Breast epithelium (tissue), 3 donors: ENCODE results near the gene FAM3B.

Experiments used
- POLR2A ChIP-seq: fragments of 450-650 bp; IDR thresholded peaks from one replicate; pipeline ENCODE4 v1.6.1; 2016; ENCODE audit warnings: antibody characterized with exemption, mild to moderate bottlenecking, moderate library complexity
- POLR2AphosphoS5 ChIP-seq, 3 donors: sonication (generic); formaldehyde crosslinking; IDR thresholded peaks; one replicate each; pipeline ENCODE4 v1.6.1; 2017; ENCODE audit warnings: antibody characterized with exemption in 3 of 3
- TF ChIP-seq, protein P1 (sequence below), 3 donors: fragments of 450-650 bp; IDR thresholded peaks; one replicate each; pipeline ENCODE4 v1.5.1; 2016 to 2017; ENCODE audit warnings: antibody characterized with exemption in 3 of 3, mild to moderate bottlenecking in 3 of 3, moderate library complexity in 3 of 3

GRCh38 chr21:41367945-41368734, 51.5 kb downstream of the FAM3B start:
- TF ChIP-seq, protein P1, sequence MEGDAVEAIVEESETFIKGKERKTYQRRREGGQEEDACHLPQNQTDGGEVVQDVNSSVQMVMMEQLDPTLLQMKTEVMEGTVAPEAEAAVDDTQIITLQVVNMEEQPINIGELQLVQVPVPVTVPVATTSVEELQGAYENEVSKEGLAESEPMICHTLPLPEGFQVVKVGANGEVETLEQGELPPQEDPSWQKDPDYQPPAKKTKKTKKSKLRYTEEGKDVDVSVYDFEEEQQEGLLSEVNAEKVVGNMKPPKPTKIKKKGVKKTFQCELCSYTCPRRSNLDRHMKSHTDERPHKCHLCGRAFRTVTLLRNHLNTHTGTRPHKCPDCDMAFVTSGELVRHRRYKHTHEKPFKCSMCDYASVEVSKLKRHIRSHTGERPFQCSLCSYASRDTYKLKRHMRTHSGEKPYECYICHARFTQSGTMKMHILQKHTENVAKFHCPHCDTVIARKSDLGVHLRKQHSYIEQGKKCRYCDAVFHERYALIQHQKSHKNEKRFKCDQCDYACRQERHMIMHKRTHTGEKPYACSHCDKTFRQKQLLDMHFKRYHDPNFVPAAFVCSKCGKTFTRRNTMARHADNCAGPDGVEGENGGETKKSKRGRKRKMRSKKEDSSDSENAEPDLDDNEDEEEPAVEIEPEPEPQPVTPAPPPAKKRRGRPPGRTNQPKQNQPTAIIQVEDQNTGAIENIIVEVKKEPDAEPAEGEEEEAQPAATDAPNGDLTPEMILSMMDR (IDR thresholded peaks at IDR 0.05): no peak
- TF ChIP-seq POLR2A: no peak
- no peak for TF ChIP-seq POLR2AphosphoS5 (IDR thresholded peaks at IDR 0.05)
